IMR-90 (cell line): ENCODE measurements around the gene DOCK1. TPM values are rescaled to one million over a fixed set of nuclear protein-coding genes. Genes with fewer than 3 reads are reported as not detected.

Experiments used
- ATAC-seq: fragments of 200-7000 bp; cut with Tn5 transposase; 2 replicates; pipeline ENCODE4 v1.9.1; 2020; ENCODE audit warnings: low read depth, mild to moderate bottlenecking, moderate library complexity
- BruUV-seq: library from RNA; stranded (reverse); fragments of 400-500 nt; replicated peaks from 2 replicates; lab custom pipeline; 2021; lab: Mats Ljungman, UMichigan
- CTCF ChIA-PET: fragments of 300-600 bp; formaldehyde crosslinking; extraction: SDS; loops from one replicate; lab custom pipeline; 2021; ENCODE audit warnings: antibody characterized with exemption; lab: Yijun Ruan, JAX
- POLR2A ChIA-PET: fragments of 300-600 bp; sonication (Branson Sonifier 250); formaldehyde crosslinking; loops from one replicate; lab custom pipeline; 2022; ENCODE audit warnings: antibody characterized with exemption; ENCODE audit not compliant: unreplicated experiment; lab: Charles Lee
- DNase-seq: peaks from one replicate; pipeline ENCODE4 v3.0.0; 2013
- H2AFZ ChIP-seq: replicated peaks from 2 replicates; pipeline ENCODE3; 2013; ENCODE audit warnings: low read length, mild to moderate bottlenecking; ENCODE audit not compliant: poor library complexity
- H2AK5ac ChIP-seq: 2 replicates; pipeline ENCODE4 v1.6.1; 2013; ENCODE audit warnings: low read depth, low read length, inconsistent platforms
- H2AK9ac ChIP-seq: replicated peaks from 2 replicates; pipeline ENCODE3; 2013; ENCODE audit warnings: mild to moderate bottlenecking, low read depth, low read length, moderate library complexity; ENCODE audit not compliant: poor library complexity
- H2BK120ac ChIP-seq: 2 replicates; pipeline ENCODE4 v1.6.1; 2013; ENCODE audit warnings: low read depth, low read length, inconsistent platforms
- H2BK15ac ChIP-seq: 3 replicates; pipeline ENCODE4 v1.6.1; 2013; ENCODE audit warnings: low read depth, low read length, inconsistent platforms
- H2BK20ac ChIP-seq: 2 replicates; pipeline ENCODE4 v1.6.1; 2013; ENCODE audit warnings: low read depth, mild to moderate bottlenecking, inconsistent platforms, low read length, moderate library complexity
- H2BK5ac ChIP-seq: 2 replicates; pipeline ENCODE4 v1.6.1; 2013; ENCODE audit warnings: mild to moderate bottlenecking, low read depth, low read length, inconsistent platforms; ENCODE audit not compliant: poor library complexity, severe bottlenecking
- H3K14ac ChIP-seq: replicated peaks from 2 replicates; pipeline ENCODE4 v1.6.1; 2013; ENCODE audit warnings: low read depth, low read length, inconsistent platforms
- H3K18ac ChIP-seq: 2 replicates; pipeline ENCODE4 v1.6.1; 2013; ENCODE audit warnings: low read depth, low read length, control low read depth
- H3K23ac ChIP-seq: 2 replicates; pipeline ENCODE4 v1.6.1; 2013; ENCODE audit warnings: low read depth, low read length, inconsistent platforms
- H3K27ac ChIP-seq: 2 replicates; pipeline ENCODE4 v1.5.1; 2013; ENCODE audit warnings: mild to moderate bottlenecking, control low read depth, low read length; ENCODE audit not compliant: insufficient read depth
- H3K27me3 ChIP-seq: 2 replicates; pipeline ENCODE4 v1.6.1; 2013; ENCODE audit warnings: low read length; ENCODE audit not compliant: control insufficient read depth, insufficient read depth
- H3K36me3 ChIP-seq: 2 replicates; pipeline ENCODE4 v1.6.1; 2013; ENCODE audit warnings: low read length, mixed read lengths; ENCODE audit not compliant: control insufficient read depth, insufficient read depth
- H3K4ac ChIP-seq: 2 replicates; pipeline ENCODE4 v1.6.1; 2013; ENCODE audit warnings: low read depth, low read length, inconsistent platforms
- H3K4me1 ChIP-seq: 2 replicates; pipeline ENCODE4 v1.6.1; 2013; ENCODE audit warnings: low read length, mixed read lengths; ENCODE audit not compliant: control insufficient read depth, insufficient read depth
- H3K4me2 ChIP-seq: 2 replicates; pipeline ENCODE4 v1.6.1; 2013; ENCODE audit warnings: low read depth, mild to moderate bottlenecking, control low read depth, low read length, moderate library complexity
- H3K4me3 ChIP-seq: 2 replicates; pipeline ENCODE4 v1.5.1; 2013; ENCODE audit warnings: low read depth, mild to moderate bottlenecking, control low read depth, low read length, moderate library complexity; ENCODE audit not compliant: insufficient read depth
- H3K56ac ChIP-seq: 2 replicates; pipeline ENCODE4 v1.6.1; 2013; ENCODE audit warnings: low read length, inconsistent platforms; ENCODE audit not compliant: insufficient read depth; ENCODE audit errors: extremely low read depth
- H3K79me1 ChIP-seq, 2 experiments: 2 replicates each; pipeline ENCODE4 v1.6.1; 2013; ENCODE audit warnings: low read length in 2 of 2, inconsistent platforms in 1 of 2, low read depth in 1 of 2
- H3K9ac ChIP-seq: 2 replicates; pipeline ENCODE4 v1.6.1; 2013; ENCODE audit warnings: low read depth, low read length, control low read depth
- H3K9me1 ChIP-seq: 2 replicates; pipeline ENCODE4 v1.6.1; 2013; ENCODE audit warnings: low read length, inconsistent platforms; ENCODE audit not compliant: insufficient read depth
- H3K9me3 ChIP-seq: 2 replicates; pipeline ENCODE4 v1.6.1; 2013; ENCODE audit warnings: low read length; ENCODE audit not compliant: control insufficient read depth, insufficient read depth
- H4K20me1 ChIP-seq: 2 replicates; pipeline ENCODE4 v1.6.1; 2013; ENCODE audit warnings: low read length, inconsistent platforms; ENCODE audit not compliant: insufficient read depth
- H4K5ac ChIP-seq: 2 replicates; pipeline ENCODE4 v1.6.1; 2013; ENCODE audit warnings: mild to moderate bottlenecking, low read depth, low read length, control low read depth
- H4K8ac ChIP-seq, 2 experiments: 2 replicates each; pipeline ENCODE4 v1.6.1; 2013; ENCODE audit warnings: low read depth in 2 of 2, low read length in 2 of 2, control low read depth in 1 of 2, inconsistent platforms in 1 of 2
- H4K91ac ChIP-seq: 2 replicates; pipeline ENCODE4 v1.6.1; 2013; ENCODE audit warnings: low read depth, low read length, inconsistent platforms; ENCODE audit not compliant: insufficient read depth
- SMC3 ChIP-seq: fragments of 150-350 bp; IDR thresholded peaks from 2 replicates; pipeline ENCODE4 v1.6.1; 2016; ENCODE audit warnings: low read depth, mild to moderate bottlenecking, antibody characterized with exemption, low read length, moderate library complexity
- WGBS, 2 experiments: methylation state at CpG; one replicate each; pipeline versions ENCODE4 v1.1.5 to v1.1.7; 2013; ENCODE audit warnings: missing lambda C conversion rate in 2 of 2; ENCODE audit not compliant: insufficient read length in 1 of 2; ENCODE audit errors: extremely low coverage in 2 of 2; 5-methylcytosine and 5-hydroxymethylcytosine counted together
- dilution Hi-C: fragments of 300-500 bp; cut with HindIII; formaldehyde crosslinking; loops from one replicate; pipeline ENCODE4 v1.14.3; 2018; ENCODE audit warnings: low sequenced_read_pairs; ENCODE audit not compliant: unreplicated experiment
- in situ Hi-C: fragments of 300-500 bp; cut with MboI; formaldehyde crosslinking; loops from 3 replicates; pipeline ENCODE4 v1.14.3; 2019; ENCODE audit warnings: low sequenced_read_pairs, inconsistent platforms, mixed read lengths
- intact Hi-C: fragments of 100-400 bp; cut with micrococcal nuclease; formaldehyde crosslinking; loops from 2 replicates; pipeline ENCODE4 v1.10.0; 2022
- polyA plus RNA-seq, 3 experiments: library from polyadenylated mRNA; depleted of rRNA; stranded (reverse); fragments of >200 nt; gene quantifications; 2 replicates each; pipeline ENCODE4 v1.2.3, GENCODE V29; 2012; ENCODE audit warnings: low replicate concordance in 1 of 3
- total RNA-seq: library from RNA; depleted of rRNA; stranded (reverse); fragments of >200 nt; gene quantifications from 2 replicates; pipeline ENCODE4 v1.2.3, GENCODE V29; 2012

The DOCK1 gene
- total and polyA plus RNA-seq, 2 of the 4 experiments (the other 2 are of a cell fraction), result 28.2 to 71.0 TPM

DNA sequence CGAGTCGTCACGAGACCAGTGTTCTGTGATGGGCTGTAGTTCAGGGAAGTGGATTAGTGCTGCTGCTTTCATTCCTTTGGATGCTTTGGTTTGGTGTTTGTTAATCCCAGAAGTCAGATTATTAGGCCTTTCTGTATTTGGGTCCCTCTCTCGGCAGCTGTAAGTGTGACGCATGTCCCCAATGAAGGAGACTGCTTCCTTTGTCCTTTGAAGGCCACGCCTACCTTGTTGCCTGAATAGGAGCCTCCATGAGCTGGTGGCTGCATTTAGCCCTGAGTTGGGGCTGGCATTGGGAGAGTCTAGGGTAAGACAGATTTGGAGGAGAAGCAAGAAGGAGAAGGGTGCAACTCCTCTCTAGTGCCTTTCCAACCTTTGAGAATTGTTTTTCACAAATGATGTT lies 34.5 kb downstream of the DOCK1 start:
- Histone ChIP-seq H3K9me1 (peaks cover 9% of the 10 kb centered on the region), H3K14ac (no peak overlapping the region), H3K79me1 (peaks cover 22 to 59% of the 10 kb centered on the region in 2 experiments), H3K4me2 (no peak overlapping the region), H3K9me3 (no peaks in the 10 kb centered on the region), H2BK5ac (no peak overlapping the region), H2BK20ac (no peak overlapping the region), H3K23ac (no peak overlapping the region), H3K4me1 (peaks cover 9% of the 10 kb centered on the region), H4K91ac (no peak overlapping the region), H4K20me1 (peaks cover 72% of the 10 kb centered on the region), H2BK15ac (no peak overlapping the region), H3K4ac (no peak overlapping the region), H4K5ac (no peak overlapping the region), H4K8ac (no peak overlapping the region), H2AK9ac (no peak overlapping the region), H3K56ac (no peak overlapping the region), H2AFZ (no peak overlapping the region), H2BK120ac (no peak overlapping the region), H3K36me3 (peaks cover 4% of the 10 kb centered on the region; the same call in 1 of the 2 replicates), H3K27me3 (no peaks in the 10 kb centered on the region), H3K27ac (no peak overlapping the region), H3K18ac (no peak overlapping the region), H3K4me3 (no peak overlapping the region), H3K9ac (no peak overlapping the region), H2AK5ac (no peak overlapping the region)
- no TSS peak for BruUV-seq
- dilution Hi-C loops, result no loop called here
- in situ Hi-C loops, result no loop called here
- CTCF ChIA-PET, result no interaction called here
- intact Hi-C loops, result no loop called here
- no peak for DNase-seq
- no peak for ATAC-seq
- POLR2A ChIA-PET, result no interaction called here
- no CpG with 5 or more reads among the region's 6 CpGs for WGBS, 2 experiments
- no peak for TF ChIP-seq SMC3
